A204.1 (cell line): ENCODE data around the gene RFC4.

ENCODE experiments used
- FAIRE-seq: peaks from 2 replicates; lab custom pipeline; 2012; peaks lifted over from hg19 to GRCh38; lab: Jason Lieb, UNC

RFC4 gene

GRCh38 chr3:186786922-186787321 is 19.4 kb downstream of the RFC4 start:
- no peak for FAIRE-seq

GRCh38 chr3:186785495-186786018 is 20.7 kb downstream of the RFC4 start:
- FAIRE-seq: no peak

GRCh38 chr3:186784820-186785494 is 21.3 kb downstream of the RFC4 start:
- no peak for FAIRE-seq

DNA sequence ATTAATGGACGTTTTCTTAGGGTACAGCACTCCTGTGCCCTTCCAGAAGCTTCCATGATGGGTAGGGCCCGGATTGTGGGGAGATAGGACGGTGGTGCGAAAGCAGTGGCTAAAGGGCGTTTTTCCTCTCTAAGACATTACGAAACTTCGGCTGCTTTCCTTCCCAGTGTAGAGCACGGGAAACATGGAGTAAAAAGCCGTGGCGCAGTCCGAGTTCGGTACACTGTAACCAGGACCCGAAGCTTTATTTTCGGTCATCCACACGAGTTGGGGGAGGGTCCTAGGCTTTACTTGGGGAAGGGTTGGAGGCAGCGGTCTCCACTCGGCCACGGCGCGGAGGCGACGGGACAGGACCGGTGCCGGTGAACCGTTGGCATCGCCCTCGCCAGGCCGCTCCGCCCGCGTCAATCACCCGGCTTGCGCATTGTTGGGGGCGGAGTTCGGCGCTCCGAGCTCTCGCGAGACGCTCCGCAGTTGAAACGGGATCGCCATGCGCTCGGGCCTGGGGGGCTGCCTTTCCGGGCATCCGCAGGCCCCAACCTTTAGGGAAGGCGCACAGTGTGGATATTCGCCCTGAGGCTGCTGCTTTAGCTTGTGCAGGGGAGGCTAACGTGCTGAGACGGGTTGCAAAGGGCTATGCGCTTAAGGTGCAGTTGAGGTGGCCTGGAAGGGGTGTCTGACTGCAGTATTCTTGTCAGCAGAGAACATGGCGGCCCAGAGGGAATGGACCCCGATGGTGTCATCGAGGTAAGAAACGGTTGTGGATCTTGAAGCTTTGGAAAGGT is 22.4 kb downstream of the RFC4 start:
- no peak for FAIRE-seq

DNA sequence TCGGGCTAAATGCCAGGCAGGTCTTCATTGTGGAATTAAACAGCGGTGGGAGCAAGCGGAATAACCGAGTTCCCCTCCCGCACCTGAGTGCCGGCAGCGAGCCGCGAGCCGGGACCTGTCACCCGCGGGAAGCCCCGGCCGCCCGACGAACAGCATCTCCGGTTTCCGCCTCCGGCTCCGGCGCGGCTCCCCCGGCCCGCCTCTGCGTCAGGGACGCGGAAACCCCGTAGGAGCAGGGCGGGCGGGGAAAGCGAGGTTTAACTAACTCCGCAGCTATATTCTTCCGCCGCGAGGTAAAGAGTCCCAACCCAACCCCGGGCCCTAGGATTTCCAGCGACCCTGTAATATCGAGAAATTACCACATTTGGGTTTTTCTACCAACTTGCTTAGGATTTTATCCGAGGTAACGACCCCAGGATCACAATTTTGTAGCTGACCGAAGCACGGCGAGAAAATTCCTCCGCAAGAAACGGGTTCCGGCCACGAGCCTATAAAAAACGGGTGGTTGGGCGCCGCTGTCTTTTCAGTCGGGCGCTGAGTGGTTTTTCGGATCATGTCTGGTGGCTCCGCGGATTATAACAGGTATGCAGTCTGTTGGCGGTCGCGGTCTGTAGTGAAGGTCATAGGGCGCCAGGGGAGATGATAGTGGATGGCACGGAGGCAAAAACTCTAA is 23.1 kb downstream of the RFC4 start, which contains the start of gene EIF4A2:
TSS of gene EIF4A2 (plus strand) at position 520 of the 673 bp plus-strand sequence. CDS start at position 554, 34 bp downstream.
- FAIRE-seq: no peak

- FAIRE-seq: no peak
Observed at GRCh38 chr3:186782542-186783057, 23.7 kb downstream of the RFC4 start.

- no peak for FAIRE-seq
Observed at GRCh38 chr3:186779204-186779603, 27.1 kb downstream of the RFC4 start.

DNA sequence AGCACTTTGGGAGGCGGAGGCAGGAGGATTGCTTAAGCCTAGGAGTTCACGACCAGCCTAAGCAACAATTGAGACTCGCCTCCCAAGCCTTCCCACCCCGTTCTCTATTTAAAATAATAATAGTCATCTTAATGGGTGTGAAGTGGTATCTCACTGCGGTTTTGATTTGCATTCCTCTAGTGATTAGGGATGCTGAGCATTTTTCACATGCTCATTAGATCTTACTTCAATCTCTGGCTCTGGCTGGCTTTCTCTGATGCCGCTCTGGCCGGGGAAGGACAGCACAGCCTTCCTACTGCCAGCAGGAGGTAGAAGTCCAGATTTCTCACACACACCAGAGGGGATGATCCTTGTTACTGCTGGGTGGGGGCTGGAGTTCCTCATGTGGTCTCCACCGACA is 30.3 kb downstream of the RFC4 start:
- no peak for FAIRE-seq

DNA sequence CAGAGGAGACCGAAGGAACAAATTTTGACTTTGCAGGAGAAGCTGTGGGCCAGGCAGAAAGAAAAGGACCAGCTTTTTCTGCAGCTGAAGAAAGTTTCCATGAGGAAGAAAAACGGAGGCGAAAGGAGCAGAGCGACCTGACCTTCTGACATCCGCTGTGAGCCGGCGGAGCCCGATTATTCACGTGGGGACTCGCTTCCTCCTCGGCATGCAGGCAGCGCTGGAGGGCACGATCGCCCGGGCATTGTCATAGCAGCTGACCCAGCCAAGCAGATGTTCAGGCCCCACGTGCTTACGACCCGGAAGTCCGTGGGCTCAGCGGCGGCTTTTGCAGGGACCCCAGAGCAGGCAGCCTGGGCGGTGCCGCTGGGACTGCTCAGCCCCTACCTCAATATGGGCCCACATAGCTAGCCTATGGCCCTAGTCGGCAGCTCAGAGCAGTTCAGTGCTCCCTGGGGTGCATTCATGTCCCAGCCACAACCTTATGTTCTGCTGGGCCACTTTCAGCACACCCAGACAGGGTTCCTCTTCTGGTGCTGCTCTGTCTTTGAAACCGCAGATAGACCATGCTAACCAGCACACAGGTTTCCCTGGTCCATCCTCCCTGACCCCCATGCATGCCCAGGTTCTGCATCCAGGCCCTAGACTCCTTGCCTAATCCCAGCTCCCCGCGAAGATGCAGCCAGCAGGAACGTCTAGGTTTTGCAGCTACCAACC is 33.4 kb downstream of the RFC4 start:
- no peak for FAIRE-seq

DNA sequence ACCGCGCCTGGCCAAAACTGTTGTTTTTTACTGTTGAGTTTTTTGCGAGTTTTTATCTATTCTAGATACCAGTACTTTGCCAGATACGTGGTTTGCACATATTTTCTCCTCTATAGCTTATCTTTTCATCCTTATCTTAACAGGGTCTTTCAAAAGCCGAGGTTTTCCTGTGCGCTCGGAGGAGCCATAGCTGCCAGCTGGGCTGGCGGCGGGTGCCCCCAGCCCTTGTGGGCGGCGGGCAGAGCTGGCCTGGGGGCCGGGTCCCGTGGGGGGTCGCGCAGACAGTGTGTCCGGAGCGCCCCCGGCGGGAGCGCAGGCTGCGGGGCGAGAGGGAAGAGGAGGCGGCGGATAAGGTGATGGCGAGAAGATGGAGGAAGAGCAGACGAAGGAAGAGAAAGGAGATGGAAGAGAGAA is 34.0 kb downstream of the RFC4 start:
- no peak for FAIRE-seq

DNA sequence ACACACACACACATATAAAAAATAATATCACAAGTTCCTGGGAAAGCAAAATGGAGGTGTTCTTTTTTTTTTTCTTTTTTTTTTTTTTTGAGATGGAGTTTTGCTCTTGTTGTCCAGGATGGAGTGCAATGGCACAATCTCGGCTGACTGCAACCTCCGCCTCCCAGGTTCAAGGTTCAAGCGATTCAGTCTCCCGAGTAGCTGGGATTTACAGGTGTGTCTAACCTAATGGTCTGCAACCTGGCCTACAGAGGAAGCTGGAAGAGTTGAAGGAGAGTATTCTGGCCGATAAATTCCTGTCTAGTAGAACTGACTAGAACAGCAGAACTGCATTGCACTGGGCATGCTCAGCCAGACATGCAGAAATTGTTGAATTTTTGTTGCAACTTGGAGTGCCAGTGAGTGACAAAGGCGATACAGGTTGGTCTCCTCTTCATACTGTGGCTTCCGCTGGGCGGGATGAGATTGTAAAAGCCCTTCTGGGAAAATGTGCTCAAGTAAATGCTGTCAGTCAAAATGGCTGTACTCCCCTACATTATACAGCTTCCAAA is 45.3 kb downstream of the RFC4 start:
- FAIRE-seq: no peak

DNA sequence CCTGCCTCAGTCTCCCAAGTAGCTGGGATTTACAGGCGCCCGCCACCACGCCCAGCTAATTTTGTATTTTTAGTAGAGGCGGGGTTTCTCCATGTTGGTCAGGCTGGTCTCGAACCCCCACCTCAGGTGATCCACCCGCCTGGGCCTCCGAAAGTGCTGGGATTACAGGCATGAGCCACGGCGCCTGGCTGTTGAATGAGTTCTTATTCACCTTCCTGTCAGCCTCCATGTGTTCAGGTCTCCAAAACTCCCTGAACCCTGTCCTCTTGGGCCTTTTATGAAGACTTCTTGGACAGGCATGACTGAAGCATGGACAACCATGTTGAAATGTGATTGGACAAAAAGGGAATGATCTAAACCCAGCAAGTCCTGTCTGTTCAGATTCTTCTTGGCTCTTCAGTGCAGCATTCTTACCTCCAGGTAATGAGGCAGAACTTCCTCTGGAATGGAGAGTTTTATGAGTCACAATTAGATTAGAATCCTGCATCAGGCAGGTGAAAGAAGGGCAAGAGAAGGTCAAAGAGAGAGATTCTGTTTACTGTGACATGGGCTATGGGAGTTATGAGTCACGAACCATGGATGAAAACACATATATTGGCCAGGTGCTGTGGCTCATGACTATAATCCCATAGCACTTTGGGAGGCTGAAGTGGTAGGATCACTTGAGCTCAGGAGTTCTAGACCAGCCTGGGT is 46.0 kb downstream of the RFC4 start:
- FAIRE-seq: no peak

GRCh38 chr3:186759231-186759930 is 46.9 kb downstream of the RFC4 start:
- FAIRE-seq: no peak

DNA sequence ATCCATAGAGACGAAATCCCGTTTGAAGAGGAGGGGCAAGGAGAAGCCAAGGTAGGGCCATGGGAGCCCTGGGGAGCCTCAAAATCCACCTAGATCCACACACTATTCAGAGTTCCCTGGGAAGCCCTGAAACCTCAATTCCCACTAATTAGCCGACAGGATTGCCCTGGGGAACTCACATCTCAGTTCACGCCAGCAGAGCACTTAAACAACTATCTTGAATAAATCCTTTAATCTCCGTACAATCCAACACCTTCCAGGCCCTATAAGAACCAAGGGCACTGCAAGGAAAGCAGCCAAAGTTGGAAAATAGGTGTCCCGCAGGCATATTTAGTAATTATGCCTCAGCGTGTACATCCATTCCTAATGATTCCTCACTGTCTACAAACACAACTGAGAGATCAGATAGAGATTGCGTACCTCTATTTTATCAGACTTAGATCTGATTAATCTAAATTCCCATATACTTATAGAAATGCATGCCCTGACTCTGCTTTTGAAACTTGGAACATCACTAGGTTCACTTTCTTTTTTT is 48.5 kb downstream of the RFC4 start:
- FAIRE-seq: no peak

GRCh38 chr3:186757214-186757613 is 49.1 kb downstream of the RFC4 start:
- FAIRE-seq: no peak

GRCh38 chr3:186754871-186755270 is 51.4 kb downstream of the RFC4 start:
- no peak for FAIRE-seq

DNA sequence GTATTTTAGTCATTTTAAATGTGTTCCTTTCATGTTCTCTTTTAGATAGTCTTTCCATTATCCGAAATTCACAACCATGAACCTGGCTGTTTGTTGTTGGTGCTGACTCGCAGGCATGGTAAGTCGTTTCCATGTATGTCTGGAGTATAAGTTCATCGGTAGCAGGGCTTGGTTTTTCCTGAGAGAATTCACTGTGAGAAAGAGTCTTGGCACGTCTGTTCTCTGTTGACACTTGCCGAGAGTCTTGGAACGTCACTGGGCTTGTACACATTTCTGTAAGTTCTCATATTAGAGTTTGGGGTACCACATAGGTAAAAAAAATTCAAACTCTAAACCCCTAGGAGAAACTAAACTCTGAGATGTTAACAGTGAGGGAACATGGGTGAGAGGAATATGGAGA is 52.3 kb downstream of the RFC4 start:
- no peak for FAIRE-seq

DNA sequence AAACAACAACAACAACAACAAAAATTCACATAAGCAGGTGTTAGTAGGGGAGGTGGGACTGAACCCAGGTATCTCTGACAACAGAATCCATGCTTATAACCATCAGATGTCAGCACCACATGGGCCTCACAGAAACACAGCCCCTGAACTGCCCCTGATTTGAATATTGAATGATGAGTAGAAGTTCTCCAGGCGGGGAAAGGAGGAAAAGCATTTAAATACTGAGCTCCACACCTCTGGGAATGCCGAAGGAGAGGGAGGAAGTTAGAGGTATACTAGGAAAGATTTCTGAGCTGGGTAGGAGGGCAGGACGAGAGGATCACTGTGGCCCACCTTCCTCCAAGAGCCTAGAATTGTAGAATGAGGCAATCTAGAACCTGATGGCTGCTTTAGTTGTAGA is 54.8 kb downstream of the RFC4 start:
- no peak for FAIRE-seq

- no peak for FAIRE-seq
Observed at GRCh38 chr3:186750316-186750715, 56.0 kb downstream of the RFC4 start.

GRCh38 chr3:186746008-186746407 is 60.3 kb downstream of the RFC4 start:
- no peak for FAIRE-seq
